H1 (cell line): ENCODE results near the gene NPC2. TPM values are rescaled to one million over a fixed set of nuclear protein-coding genes. Genes with fewer than 3 reads are reported as not detected.

Source experiments
- CTCF ChIA-PET: fragments of 300-600 bp; sonication (Branson Sonifier 250); formaldehyde crosslinking; loops from one replicate; lab custom pipeline; 2021; ENCODE audit not compliant: partially characterized antibody; lab: Charles Lee
- POLR2A ChIA-PET: fragments of 300-600 bp; sonication (Branson Sonifier 250); formaldehyde crosslinking; loops from one replicate; lab custom pipeline; 2021; ENCODE audit warnings: inconsistent platforms; ENCODE audit not compliant: partially characterized antibody; lab: Charles Lee
- DNase-seq, 2 experiments: peaks; one replicate each; pipeline versions ENCODE4 v3.0.0 to v3.0.0-alpha.2; 2010 to 2022; ENCODE audit warnings: low spot score in 2 of 2, low read depth in 1 of 2, mixed read lengths in 1 of 2
- FAIRE-seq: peaks from 2 replicates; lab custom pipeline; 2011; peaks lifted over from hg19 to GRCh38; lab: Jason Lieb, UNC
- H2AFZ ChIP-seq: 2 replicates; pipeline ENCODE4 v1.8.1; 2012; ENCODE audit warnings: low read length, inconsistent platforms
- H2AK5ac ChIP-seq: 2 replicates; pipeline ENCODE4 v1.6.1; 2013; ENCODE audit warnings: low read depth, low read length
- H2BK120ac ChIP-seq: replicated peaks from 2 replicates; pipeline ENCODE3; 2013; ENCODE audit warnings: low read depth, low read length, inconsistent platforms
- H2BK12ac ChIP-seq: 2 replicates; pipeline ENCODE4 v1.6.1; 2013; ENCODE audit warnings: low read depth, low read length
- H2BK15ac ChIP-seq: 2 replicates; pipeline ENCODE4 v1.6.1; 2013; ENCODE audit warnings: low read length
- H2BK20ac ChIP-seq: 2 replicates; pipeline ENCODE4 v1.6.1; 2013; ENCODE audit warnings: low read length
- H2BK5ac ChIP-seq: 2 replicates; pipeline ENCODE4 v1.6.1; 2013; ENCODE audit warnings: low read depth, low read length
- H3K14ac ChIP-seq: 2 replicates; pipeline ENCODE4 v1.6.1; 2013; ENCODE audit warnings: inconsistent platforms; ENCODE audit not compliant: insufficient read length
- H3K18ac ChIP-seq: 2 replicates; pipeline ENCODE4 v1.6.1; 2013; ENCODE audit warnings: low read length; ENCODE audit errors: extremely low read depth
- H3K23ac ChIP-seq: 2 replicates; pipeline ENCODE4 v1.6.1; 2013; ENCODE audit warnings: inconsistent platforms; ENCODE audit not compliant: insufficient read length
- H3K23me2 ChIP-seq: 2 replicates; pipeline ENCODE4 v1.6.1; 2013; ENCODE audit warnings: low read depth, low read length
- H3K27ac ChIP-seq: 2 replicates; pipeline ENCODE4 v1.6.1; 2011; ENCODE audit warnings: low read depth, low read length, inconsistent platforms
- H3K27me3 ChIP-seq, 4 experiments: replicated peaks in 1 of 4; 1 replicate in 1 of 4; 2 replicates in 3 of 4; pipeline versions ENCODE4 v1.6.1 to v1.8.1; 2011 to 2013; ENCODE audit warnings: low read length in 3 of 4, mild to moderate bottlenecking in 3 of 4, inconsistent platforms in 2 of 4, mixed read lengths in 2 of 4, moderate library complexity in 1 of 4; ENCODE audit not compliant: control insufficient read depth in 3 of 4, insufficient read depth in 3 of 4; ENCODE audit errors: extremely low read depth in 1 of 4
- H3K36me3 ChIP-seq, 4 experiments: 2 replicates each; pipeline versions ENCODE4 v1.6.1 to v1.8.1; 2011 to 2013; ENCODE audit warnings: mild to moderate bottlenecking in 4 of 4, low read length in 3 of 4, moderate library complexity in 2 of 4, control low read depth in 1 of 4, inconsistent platforms in 1 of 4; ENCODE audit not compliant: insufficient read depth in 4 of 4, control insufficient read depth in 2 of 4
- H3K4ac ChIP-seq: replicated peaks from 2 replicates; pipeline ENCODE3; 2013; ENCODE audit warnings: low read length, low read depth, mixed read lengths, inconsistent platforms; ENCODE audit not compliant: insufficient read length
- H3K4me1 ChIP-seq, 4 experiments: replicated peaks in 1 of 4; 1 replicate in 1 of 4; 2 replicates in 3 of 4; pipeline versions ENCODE4 v1.6.1 to v1.8.1; 2011 to 2013; ENCODE audit warnings: low read length in 3 of 4, inconsistent platforms in 2 of 4, mixed read lengths in 1 of 4; ENCODE audit not compliant: insufficient read depth in 4 of 4, control insufficient read depth in 3 of 4
- H3K4me2 ChIP-seq, 2 experiments: 2 replicates each; pipeline versions ENCODE4 v1.6.1 to v1.8.1; 2011 to 2013; ENCODE audit warnings: low read depth in 2 of 2, low read length in 2 of 2, control low read depth in 1 of 2, inconsistent platforms in 1 of 2, mild to moderate bottlenecking in 1 of 2; ENCODE audit not compliant: insufficient read depth in 1 of 2
- H3K4me3 ChIP-seq, 4 experiments: fragments of 200-600, 300-600 bp in 1 of 4; sonication (generic), shearing (Covaris generic), sonication (Bioruptor Twin) in 1 of 4; 2 replicates each; pipeline versions ENCODE4 v1.5.1 to v1.8.1; 2011 to 2016; ENCODE audit warnings: low read length in 4 of 4, low read depth in 3 of 4, control low read depth in 2 of 4, inconsistent platforms in 2 of 4, mild to moderate bottlenecking in 2 of 4, mixed read lengths in 1 of 4, moderate library complexity in 1 of 4; ENCODE audit not compliant: insufficient read depth in 2 of 4; ENCODE audit errors: extremely low read depth in 1 of 4
- H3K56ac ChIP-seq: replicated peaks from 2 replicates; pipeline ENCODE3; 2013; ENCODE audit warnings: low read depth, mild to moderate bottlenecking, mixed read lengths, low read length, inconsistent platforms; ENCODE audit not compliant: insufficient read length
- H3K79me1 ChIP-seq: 2 replicates; pipeline ENCODE4 v1.6.1; 2013; ENCODE audit warnings: low read depth, low read length, control low read depth
- H3K79me2 ChIP-seq, 2 experiments: 2 replicates each; pipeline versions ENCODE4 v1.6.1 to v1.8.1; 2012 to 2013; ENCODE audit warnings: low read length in 2 of 2, mild to moderate bottlenecking in 2 of 2, inconsistent platforms in 1 of 2; ENCODE audit not compliant: insufficient read depth in 2 of 2, control insufficient read depth in 1 of 2
- H3K9ac ChIP-seq, 4 experiments: replicated peaks in 1 of 4; 1 replicate in 1 of 4; 2 replicates in 3 of 4; pipeline versions ENCODE4 v1.6.1 to v1.8.1; 2011 to 2013; ENCODE audit warnings: low read depth in 3 of 4, low read length in 3 of 4, control low read depth in 2 of 4, mild to moderate bottlenecking in 2 of 4, moderate library complexity in 2 of 4, inconsistent platforms in 1 of 4; ENCODE audit errors: extremely low read depth in 1 of 4
- H3K9me3 ChIP-seq, 2 experiments: 2 replicates each; pipeline versions ENCODE4 v1.6.1 to v1.8.1; 2012 to 2013; ENCODE audit warnings: mild to moderate bottlenecking in 2 of 2, moderate library complexity in 2 of 2, control low read depth in 1 of 2, inconsistent platforms in 1 of 2, low read depth in 1 of 2, low read length in 1 of 2, mixed read lengths in 1 of 2; ENCODE audit not compliant: insufficient read depth in 2 of 2
- H4K20me1 ChIP-seq, 2 experiments: replicated peaks in 1 of 2; 2 replicates each; pipeline versions ENCODE3 to v1.8.1; 2011 to 2013; ENCODE audit warnings: inconsistent platforms in 2 of 2, low read length in 2 of 2, mild to moderate bottlenecking in 1 of 2; ENCODE audit not compliant: insufficient read depth in 2 of 2, control insufficient read depth in 1 of 2
- H4K5ac ChIP-seq: 2 replicates; pipeline ENCODE4 v1.6.1; 2013; ENCODE audit warnings: low read length, low read depth, mixed read lengths, inconsistent platforms; ENCODE audit not compliant: insufficient read length
- H4K8ac ChIP-seq: 2 replicates; pipeline ENCODE4 v1.8.0; 2013; ENCODE audit warnings: mild to moderate bottlenecking, moderate library complexity, low read length, inconsistent platforms; ENCODE audit not compliant: insufficient read depth; ENCODE audit errors: extremely low read depth
- H4K91ac ChIP-seq: replicated peaks from 2 replicates; pipeline ENCODE3; 2013; ENCODE audit warnings: low read length, mixed read lengths, inconsistent platforms; ENCODE audit not compliant: insufficient read length
- ASH2L ChIP-seq: fragments of 200-600, 300-600 bp; sonication (generic); IDR thresholded peaks from one replicate; pipeline ENCODE4 v1.7.1; 2017; ENCODE audit warnings: low read length
- FOSL1 ChIP-seq: IDR thresholded peaks from 2 replicates; pipeline ENCODE4 v1.6.1; 2011; ENCODE audit warnings: mild to moderate bottlenecking, low read depth, low read length, moderate library complexity; ENCODE audit not compliant: insufficient read depth
- POU5F1 ChIP-seq: IDR thresholded peaks from 2 replicates; pipeline ENCODE4 v1.6.1; 2011; ENCODE audit warnings: low read depth, mild to moderate bottlenecking, low read length, moderate library complexity
- WGBS, 2 experiments: shearing (Covaris generic) in 1 of 2; methylation state at CpG; one replicate each; pipeline versions ENCODE4 v1.1.6 to v1.1.7; 2013 to 2015; ENCODE audit warnings: low lambda C conversion rate in 2 of 2, mixed read lengths in 2 of 2, inconsistent platforms in 1 of 2, low coverage in 1 of 2, missing lambda C conversion rate in 1 of 2; ENCODE audit not compliant: insufficient replicate concordance in 2 of 2, insufficient coverage in 1 of 2, insufficient read length in 1 of 2; ENCODE audit errors: extremely low coverage in 1 of 2, missing lambda C conversion rate in 1 of 2; 5-methylcytosine and 5-hydroxymethylcytosine counted together
- polyA plus RNA-seq, 7 experiments: library from polyadenylated mRNA; depleted of rRNA in 3 of 7; stranded (reverse) in 5 of 7; unstranded in 2 of 7; fragments of >200 nt in 5 of 7; fragments of 200-250 nt in 2 of 7; gene quantifications; 1 replicate in 5 of 7; 2 replicates in 1 of 7; 4 replicates in 1 of 7; pipeline versions ENCODE4 v1.2.1 to v1.2.3, GENCODE V29; 2011 to 2013; ENCODE audit warnings: missing spikeins in 2 of 7, mixed read lengths in 2 of 7
- total RNA-seq: library from RNA; stranded (reverse); fragmentation: NEBNext Ultra II Directional; extraction: Animal tissue kit (Norgen Biotek cat#: 25700); gene quantifications from 2 replicates; pipeline ENCODE4 v1.2.1, GENCODE V29; 2021

The NPC2 gene
- total and polyA plus RNA-seq, 2 of the 8 experiments (the other 6 are each of a cell fraction or from before 2014, with no cell fraction given), result 178 to 258 TPM

GRCh38 chr14:74532246-74532645, 39.1 kb upstream of the NPC2 start:
- Histone ChIP-seq H3K4me3 (no peak overlapping the region), H2AK5ac (0 out of 2 replicates have a peak overlapping the region, but pooled peaks have one; percentile 53), H3K4ac (no peak overlapping the region), H3K23ac (no peak overlapping the region), H3K56ac (no peak overlapping the region), H2BK20ac (no peak overlapping the region), H3K27ac (no peak overlapping the region), H3K4me2 (no peak overlapping the region), H2BK12ac (no peak overlapping the region), H4K91ac (no peak overlapping the region), H3K14ac (no peak overlapping the region), H3K4me1 (no peaks in the 10 kb centered on the region; a peak in 2 of 7 replicates), H2BK15ac (no peak overlapping the region), H2BK120ac (no peak overlapping the region), H3K18ac (no peak overlapping the region), H4K5ac (no peak overlapping the region), H3K36me3 (no peaks in the 10 kb centered on the region), H3K27me3 (no peaks in the 10 kb centered on the region), H3K79me2 (no peaks in the 10 kb centered on the region), H3K9ac (no peak overlapping the region), H3K79me1 (no peaks in the 10 kb centered on the region), H2AFZ (no peak overlapping the region), H3K23me2 (no peaks in the 10 kb centered on the region), H3K9me3 (no peaks in the 10 kb centered on the region), H4K8ac (peak overlapping the region; percentile 84; the same call in 1 of the 2 replicates), H2BK5ac (no peak overlapping the region), H4K20me1 (no peaks in the 10 kb centered on the region)
- DNase-seq (no peak), FAIRE-seq (no peak)
- ChIA-PET POLR2A (interaction anchor here (0.9 to 2.1 kb wide), 4 partner anchors 9 to 36 kb away, joined by 3 to 7 read pairs (median 3); no protein-coding TSS in a partner anchor), CTCF (interaction anchor here (0.8 to 8.3 kb wide), 14 partner anchors 8 to 86 kb away, joined by 3 to 49 read pairs (median 6); partner anchors contain the start of gene LTBP2)
- TF ChIP-seq POU5F1 (no peak), ASH2L (no peak), FOSL1 (no peak)
- 91% methylated on average over 10 of the region's 10 CpGs; no CpG with 5 or more reads in 1 of the 2 experiments for WGBS, 2 experiments
